GM15510 (cell line): ENCODE measurements around the gene SGPP2.

Experiments
- POLR2A ChIP-seq: IDR thresholded peaks from 3 replicates; pipeline ENCODE4 v1.6.1; 2011; ENCODE audit warnings: borderline replicate concordance; ENCODE audit not compliant: insufficient read length; ENCODE audit errors: extremely low read depth

The SGPP2 gene

DNA sequence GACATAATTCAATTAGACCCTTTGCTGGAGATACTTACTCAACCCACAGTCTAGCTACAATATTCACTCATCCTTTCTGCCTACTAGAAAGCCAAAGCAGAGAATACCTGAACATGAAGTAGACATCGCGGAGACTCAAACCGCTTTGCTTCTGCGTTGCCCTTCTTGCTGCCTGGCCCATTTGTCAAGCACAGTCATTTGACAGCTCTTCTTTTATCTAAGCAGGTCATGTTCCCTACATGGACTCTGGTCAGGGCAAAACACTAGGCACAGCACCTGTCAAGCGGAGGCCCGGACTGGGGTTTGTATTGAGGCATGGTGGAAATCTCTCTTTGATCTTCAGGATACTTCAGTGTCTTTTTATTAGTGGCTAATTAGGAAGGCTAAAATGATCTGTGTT lies 141.9 kb downstream of the SGPP2 start:
- TF ChIP-seq POLR2A, result no peak

DNA sequence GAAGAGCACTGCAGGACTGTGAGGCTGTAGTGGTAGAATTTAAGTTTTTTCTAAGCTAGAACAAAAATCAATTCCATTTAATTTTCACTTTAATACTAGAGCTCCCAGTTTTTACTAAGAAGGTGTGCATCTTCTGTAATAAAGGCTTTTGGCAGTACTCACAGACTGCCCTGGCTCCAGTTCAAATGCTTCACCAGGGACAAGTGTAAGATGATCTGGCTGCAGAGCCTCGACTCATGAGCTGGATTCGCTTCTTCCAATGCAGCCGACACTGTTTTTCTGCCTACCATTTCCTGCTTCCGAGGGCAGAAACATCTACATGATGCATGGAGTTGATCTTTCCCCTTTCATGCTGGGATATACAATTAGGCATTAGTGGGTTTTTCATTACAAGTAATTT lies 144.5 kb downstream of the SGPP2 start:
- TF ChIP-seq POLR2A, result no peak

DNA sequence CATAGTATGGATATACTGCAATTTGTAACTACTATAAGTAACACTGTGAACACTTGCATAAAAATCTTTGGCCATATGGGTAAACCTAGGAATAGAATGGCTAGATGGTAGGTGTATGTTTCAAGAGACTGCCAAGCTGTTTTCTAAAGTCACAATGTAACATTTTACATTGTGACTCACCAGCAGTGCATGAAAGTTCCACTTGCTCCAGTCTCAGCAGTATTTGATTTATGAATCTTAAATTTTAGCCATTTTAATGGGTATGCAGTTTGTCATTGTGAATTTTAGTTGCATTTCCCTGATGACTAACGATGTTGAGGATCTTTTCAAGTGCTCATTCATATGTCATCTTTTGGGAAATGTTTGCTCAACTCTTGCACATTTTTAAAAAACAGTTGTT lies 145.5 kb downstream of the SGPP2 start:
- TF ChIP-seq POLR2A, result no peak

DNA sequence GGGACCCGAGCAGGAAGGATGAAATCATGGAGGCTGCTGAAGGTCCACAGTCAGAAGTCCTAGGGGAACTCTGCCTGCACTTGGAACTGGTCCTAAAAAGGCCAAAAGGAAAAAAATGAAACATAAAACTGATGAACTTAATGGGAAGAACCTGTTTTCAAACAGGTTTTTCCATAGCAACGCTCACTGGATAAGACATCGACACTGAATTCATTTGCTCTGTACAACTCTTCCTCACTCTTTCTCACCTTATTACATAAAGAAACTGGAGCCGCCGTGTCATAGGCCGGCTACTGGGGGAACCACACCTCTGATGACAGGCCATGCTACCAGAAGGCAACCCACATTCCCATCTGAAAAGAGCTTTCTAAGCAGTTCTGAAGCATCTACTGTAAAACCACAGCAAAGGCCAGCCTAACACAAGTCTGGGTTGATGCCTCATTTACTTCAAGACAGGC lies 147.9 kb downstream of the SGPP2 start:
- TF ChIP-seq POLR2A, result no peak

DNA sequence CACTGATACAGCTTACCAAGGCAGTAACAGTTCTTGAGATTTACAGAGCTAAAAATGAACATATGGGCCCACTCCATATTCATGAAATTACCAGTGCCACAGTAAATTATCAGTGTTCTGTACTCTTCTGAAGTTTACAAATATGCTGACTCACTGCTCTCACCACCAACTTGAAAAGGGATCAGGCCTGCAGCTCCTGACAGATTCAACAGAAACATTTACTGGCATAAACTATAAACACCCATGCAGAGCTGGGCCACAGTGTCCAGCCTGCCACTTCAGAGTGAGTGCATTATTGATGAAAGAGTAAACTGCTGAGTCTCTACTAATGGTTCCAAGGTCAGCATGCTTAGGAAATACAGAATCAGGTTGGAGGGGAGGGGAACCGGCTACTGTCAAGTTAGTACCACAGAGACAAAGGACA lies 148.4 kb downstream of the SGPP2 start:
- TF ChIP-seq POLR2A, result no peak

DNA sequence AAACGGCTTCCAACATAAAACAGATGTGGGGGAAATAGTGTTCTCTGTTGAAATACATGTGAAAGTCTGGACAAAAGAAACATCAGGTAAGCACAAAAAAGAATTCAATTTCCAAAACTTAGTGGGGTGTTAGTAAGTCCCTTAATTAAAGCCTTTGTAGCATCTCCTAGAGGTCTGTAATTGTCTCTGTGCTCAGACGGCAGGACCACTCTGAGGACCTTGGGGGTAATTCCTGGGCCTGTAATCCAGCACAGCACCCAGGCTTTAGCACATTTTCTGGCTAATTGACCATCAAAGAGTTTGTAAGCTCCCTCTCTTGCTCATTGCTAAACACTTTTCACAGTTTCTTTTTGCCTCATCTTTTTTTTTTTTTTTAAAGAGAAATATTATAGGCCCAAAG lies 151.3 kb downstream of the SGPP2 start:
- no peak for TF ChIP-seq POLR2A

DNA sequence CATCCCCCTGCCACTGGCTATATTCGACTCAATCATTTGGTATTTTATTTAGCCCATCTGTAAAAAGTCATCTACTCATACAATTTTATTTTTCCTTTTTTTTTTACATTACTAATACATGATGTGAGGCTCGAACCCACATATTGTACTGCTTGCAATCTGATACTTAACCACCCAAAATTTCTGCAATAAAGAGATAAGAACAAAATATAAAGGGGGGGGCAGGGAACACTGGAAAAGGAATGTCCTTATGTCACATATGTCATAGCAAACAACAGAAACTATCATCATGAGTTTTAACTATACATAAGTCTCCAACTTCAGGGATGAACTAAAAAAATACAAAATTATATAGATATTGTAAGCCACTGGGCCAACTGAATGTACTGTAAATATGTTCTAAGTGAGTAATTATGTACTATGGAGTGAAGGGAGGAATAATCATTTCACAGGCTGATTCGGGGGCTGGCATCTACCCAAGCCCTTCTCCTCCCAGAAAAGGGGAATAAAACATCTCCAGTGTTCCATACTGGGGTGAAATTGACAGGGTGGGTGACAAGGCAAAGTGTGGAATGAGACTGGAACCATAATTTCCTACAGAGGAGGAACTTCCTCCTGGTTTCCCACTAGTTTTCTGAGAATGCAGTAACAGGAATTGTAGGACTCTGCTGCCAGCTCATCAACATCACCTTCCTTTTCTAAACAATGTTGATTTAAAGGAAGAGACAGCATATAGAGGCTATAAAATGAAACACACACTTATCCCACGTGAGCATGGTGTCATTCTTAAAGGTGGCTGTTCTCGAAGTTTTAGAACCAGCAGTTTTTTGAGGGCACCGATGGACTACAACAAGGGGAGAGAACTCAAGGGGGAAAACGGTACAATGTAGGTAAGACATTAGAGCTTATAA lies 152.1 kb downstream of the SGPP2 start:
- no peak for TF ChIP-seq POLR2A

DNA sequence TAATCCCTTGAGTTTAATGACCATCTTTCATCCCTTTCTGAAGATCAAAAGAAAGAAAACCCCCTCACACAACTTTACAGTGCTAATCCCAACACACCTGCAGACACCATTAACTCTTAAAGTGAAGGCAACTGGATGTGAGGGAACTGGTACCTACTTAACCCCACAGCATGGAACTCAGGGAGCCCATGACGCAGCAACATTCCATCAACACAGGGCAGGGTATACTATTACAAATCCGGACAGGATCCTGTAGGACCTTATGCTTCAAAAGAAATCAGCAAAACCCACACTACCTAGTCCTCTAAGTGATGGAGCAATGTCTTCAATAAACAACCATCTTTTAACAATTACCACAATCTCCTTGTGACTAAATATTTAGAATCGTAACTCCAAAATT lies 153.0 kb downstream of the SGPP2 start:
- no peak for TF ChIP-seq POLR2A

DNA sequence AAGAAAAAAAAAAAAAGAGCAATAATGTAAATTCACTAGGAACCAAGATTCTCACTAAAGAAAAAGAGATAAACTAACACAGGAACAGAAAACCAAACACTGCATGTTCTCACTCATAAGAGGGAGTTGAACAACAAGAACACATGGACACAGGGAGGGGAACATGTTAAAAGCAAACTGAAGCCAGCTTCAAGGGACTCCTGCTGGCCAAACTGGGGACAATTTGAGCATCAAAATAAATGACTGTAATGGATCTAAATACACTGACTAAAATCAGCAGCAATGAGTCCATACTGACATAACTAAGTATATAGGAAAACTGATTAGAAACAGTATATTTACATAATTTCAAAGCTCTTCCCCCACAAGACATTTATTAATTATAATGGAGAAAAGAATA lies 158.6 kb downstream of the SGPP2 start:
- no peak for TF ChIP-seq POLR2A

DNA sequence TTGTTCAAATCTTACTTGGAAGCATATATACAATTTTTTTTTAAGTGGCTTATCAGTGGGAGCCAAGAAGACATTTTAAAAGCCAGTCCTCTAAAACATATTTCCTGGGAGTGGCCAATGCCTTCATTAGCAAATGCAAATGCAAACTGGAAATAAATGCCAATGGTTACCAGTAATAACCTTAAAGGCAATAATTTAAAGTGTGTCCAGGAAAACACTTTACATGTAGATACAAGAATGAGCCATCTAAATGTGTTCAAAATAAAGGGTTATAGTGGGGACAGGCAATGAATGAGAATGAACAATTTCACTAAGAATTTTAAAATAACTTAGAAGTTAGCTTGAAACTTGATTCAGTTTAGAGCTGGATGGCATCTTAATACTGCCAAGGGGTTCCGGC lies 167.3 kb downstream of the SGPP2 start:
- no peak for TF ChIP-seq POLR2A

DNA sequence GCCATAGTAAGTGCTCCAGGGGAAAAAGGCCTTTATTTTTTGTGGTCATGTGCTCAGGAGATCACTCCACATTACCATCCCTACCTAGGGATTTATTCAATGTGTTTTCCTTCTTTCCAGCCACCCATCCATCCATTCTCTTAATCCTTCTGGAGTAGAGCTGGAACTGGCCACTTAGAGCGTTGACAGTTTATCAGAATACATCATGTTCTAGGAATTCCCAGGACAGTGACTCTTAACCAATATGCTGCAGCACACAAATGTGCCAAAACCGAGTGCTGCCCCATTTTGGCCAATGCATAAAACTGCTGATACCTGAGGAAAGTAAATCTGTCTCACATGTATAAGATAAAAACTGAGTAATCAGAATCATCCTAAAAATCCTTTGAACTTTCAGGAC lies 167.8 kb downstream of the SGPP2 start:
- no peak for TF ChIP-seq POLR2A

DNA sequence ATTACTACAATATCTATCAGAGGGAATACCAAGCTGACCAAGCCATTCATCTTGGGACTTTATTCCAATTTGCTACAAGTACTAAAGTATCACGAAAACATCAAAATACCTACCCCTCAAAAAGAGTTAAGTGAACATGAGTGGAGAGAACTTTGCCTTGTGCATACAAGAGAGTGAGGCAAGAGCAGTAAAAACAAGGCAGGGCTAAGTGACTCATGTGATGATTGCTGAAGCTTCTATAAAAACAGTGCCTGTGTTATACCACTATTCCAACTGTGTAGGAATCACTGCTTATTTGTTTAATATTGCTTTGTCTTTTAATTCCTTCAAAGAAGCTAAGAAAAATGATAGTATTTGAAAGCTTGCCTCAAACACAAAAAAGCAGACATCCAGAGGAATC lies 170.3 kb downstream of the SGPP2 start:
- no peak for TF ChIP-seq POLR2A

DNA sequence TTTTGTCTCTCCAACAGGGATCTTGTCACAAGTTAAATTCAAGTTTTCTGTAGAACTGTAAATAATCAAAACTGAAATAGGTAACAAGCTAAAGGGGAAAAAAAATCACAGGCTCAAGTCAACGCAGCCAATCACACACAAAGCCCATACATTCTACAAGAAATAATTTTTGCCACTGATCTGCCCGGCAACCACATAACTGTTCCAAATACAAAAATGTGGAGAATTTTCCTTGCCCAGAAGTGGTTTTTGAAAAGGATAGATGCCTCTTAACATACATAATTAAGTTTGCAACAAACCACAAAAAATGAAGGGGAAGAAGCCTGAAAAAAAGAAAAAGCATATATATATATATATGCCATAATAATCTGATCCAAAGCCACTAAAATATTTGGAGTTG lies 171.2 kb downstream of the SGPP2 start:
- no peak for TF ChIP-seq POLR2A

DNA sequence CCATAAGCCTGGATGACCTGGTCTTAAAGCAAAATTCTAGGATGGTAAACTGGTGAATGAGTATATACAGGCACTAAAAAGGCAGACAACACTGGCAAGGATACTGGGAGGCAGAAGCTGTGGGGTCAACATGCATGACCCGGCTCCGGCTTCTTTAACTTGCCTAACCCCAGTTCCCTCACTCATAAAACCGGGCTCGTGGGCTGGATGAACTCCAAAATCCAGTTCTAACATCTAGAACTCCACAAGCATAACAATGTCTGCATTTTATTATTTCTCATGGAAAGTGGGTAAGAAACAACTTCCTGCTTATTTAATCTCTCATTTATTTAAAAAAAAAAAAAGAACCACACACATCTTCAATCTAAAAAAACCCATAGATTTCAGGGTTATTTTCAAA lies 174.3 kb downstream of the SGPP2 start:
- no peak for TF ChIP-seq POLR2A

DNA sequence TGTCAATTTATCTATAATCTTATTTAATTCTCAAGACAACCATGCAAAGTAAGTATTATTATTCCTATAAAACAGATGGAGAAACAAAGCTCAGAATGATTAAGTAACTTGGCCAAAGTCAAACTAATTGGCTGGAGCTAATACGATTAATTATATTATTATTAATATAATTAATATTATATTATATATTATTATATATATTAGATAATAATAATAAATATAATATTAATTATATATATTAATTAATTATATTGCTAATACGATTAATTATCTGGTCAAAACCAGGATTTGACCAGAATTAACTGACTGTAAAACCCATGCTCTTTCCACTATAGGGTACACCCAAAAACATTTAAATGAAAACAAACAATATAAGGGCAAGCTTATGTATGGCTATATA lies 179.2 kb downstream of the SGPP2 start:
- TF ChIP-seq POLR2A, result no peak

DNA sequence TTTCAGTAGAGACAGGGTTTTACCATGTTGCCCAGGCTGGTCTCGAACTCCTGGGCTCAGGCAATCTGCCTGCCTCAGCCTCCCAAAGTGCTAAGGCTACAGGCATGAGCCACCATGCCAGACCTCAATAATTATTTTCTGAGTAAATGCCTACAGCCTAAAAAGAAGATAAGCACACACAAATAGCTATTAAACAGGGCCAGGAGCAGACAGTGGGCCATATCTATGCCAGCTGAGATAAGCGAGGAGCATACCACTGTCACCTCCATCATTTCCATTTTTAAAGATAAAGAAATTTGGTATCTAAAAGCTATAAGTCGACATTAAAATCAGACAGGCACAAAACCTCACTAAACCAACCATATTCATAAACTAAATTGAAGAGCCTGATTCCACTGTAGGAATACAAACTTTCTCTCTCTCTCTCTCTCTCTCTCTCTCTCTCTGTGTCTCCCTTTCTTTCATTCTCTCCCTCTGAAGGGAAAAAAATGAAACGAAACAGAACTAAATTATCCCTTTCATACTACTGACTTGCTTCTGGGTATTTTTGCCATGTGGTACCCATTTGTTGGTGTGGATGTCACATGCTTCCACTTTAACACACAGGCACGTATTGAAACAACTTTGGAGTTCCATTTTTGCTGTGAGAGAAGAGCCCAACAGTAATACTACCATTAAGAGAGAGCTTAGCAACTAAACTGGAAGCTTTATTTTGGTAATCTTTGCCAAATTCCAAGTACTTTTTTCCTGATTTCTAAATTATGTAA lies 180.6 kb downstream of the SGPP2 start:
- TF ChIP-seq POLR2A, result no peak
